ENCODE data around the gene WDR45B.

WDR45B gene

DNA sequence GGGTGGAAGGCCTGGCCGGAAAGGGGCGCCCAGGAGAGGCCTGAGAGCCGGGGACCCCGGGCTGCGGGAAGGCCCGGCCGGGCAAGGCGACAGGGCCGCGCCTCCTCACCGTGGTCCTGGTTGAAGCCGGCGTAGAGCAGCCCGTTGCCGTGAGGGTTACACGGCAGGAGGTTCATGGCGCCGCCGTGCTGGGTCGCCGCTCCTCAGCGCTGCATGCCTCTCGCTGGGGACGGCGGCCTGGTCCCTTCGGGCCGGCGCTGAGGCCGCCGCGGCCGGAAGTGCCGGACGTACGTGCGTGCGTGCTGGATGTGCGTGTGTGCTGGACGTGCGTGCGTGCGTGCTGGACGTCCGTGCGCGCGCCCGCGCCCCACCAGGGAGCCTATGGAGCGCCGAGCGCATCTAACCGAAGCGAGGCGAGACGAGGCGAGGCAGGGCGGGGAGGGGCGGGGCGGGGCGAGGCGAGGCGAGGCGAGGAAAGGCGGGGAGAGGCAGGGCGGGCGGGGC lies at the start of gene WDR45B:
Gene WDR45B, minus strand, starts transcription at position 280 of the 504 bp plus-strand sequence. Its CDS starts 104 bp downstream, at position 176.
- no peak for FAIRE-seq
- DNase-seq (ENCODE audit: low spot score), result peak; percentile 91

DNA sequence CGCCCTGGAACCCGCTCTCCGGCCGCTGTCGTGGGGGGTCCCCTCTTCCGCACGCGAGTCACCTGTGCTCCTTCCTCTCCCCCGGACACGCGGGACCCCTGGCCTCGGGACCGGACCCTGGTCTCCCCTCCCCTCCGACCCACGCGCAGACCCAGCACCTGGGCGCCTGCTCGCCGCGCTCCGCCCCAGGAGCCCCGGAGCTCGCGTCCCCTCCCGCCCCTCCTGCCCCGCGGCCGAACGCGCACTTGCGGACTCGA lies 49.5 kb upstream of the WDR45B start:
- FAIRE-seq (no peak), DNase-seq (ENCODE audit: low spot score) (no peak)

DNA sequence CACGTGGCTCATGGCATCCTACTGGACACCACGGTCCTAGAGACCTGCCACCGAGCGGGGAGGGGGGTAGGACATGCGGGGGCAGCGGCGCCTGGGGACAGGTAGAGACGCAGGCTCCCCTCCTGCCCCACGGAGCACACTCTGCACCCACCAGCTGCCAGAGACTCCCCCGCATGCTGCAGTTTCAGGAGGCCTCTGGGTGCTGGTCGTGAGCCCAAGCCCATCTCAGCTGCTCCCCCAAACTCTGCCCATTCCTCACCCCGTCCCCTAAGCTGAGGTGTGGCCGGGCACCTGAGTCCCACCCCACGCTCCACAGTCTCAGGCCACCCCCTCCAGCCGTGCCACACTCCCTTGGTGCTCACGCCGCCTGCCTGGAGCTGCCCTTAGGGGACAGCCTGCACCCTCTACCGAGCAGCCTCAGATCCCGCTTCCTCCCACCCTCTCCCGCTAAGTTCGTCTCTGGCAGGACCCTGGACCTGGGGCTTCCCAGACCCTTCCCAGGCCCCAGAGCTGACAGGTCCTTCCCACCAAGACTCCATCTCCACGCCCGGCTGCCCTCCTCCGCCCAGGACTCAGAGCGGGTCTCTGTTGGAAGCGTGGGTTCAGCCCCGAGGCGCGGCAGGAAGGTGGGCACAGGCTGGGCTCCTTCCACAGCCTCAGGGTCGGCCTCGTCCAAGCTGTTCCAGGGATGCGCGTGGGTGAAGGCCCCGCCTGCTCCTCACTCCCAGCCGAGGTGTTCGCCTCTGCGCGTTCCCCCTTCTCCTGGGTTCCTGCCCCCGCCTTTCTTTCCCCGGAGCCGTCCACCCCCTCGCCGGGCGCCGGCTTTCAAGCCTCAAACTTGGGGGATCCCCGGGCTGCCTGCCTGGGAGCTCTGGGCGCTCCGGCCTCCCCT lies 48.9 kb upstream of the WDR45B start:
- DNase-seq (ENCODE audit: low spot score) (no peak), FAIRE-seq (no peak)

DNA sequence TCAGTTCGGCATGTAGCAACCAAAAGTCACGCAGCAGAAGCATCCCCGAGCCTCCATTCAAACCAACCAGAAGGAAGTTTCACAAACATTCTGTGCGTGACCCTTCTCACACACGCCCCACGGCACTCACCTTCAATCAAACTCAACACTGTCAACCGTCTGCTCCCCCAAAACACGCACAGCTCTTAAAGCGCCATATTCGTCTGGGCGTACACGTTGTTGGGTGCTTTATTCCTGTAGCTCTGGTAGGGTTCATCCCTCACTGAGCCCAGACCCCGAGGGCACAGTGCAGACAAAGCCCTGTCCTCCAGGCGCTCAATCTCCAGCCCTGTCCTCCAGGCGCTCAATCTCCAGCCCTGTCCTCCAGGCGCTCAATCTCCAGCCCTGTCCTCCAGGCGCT lies 48.0 kb upstream of the WDR45B start:
- no peak for FAIRE-seq
- DNase-seq (ENCODE audit: low spot score), result no peak

DNA sequence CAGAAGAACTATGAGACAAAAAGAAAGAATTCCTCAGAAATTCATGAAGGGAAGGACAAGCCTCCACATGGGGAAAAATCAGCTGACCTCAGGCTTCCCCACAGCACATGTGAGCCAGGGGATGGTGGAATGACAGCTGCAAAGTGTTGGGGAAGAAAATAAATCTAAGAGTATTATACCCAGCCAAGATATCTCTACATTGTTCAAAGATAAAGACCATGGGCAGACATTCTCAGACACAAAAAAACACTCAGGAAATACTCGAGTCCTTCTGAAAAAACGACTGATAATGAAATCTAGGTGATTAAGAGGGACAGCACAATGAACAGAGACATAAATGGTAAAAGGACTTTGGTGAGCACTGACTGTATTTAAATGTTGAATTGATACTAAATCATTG lies 46.4 kb upstream of the WDR45B start:
- FAIRE-seq (no peak), DNase-seq (ENCODE audit: low spot score) (no peak)

DNA sequence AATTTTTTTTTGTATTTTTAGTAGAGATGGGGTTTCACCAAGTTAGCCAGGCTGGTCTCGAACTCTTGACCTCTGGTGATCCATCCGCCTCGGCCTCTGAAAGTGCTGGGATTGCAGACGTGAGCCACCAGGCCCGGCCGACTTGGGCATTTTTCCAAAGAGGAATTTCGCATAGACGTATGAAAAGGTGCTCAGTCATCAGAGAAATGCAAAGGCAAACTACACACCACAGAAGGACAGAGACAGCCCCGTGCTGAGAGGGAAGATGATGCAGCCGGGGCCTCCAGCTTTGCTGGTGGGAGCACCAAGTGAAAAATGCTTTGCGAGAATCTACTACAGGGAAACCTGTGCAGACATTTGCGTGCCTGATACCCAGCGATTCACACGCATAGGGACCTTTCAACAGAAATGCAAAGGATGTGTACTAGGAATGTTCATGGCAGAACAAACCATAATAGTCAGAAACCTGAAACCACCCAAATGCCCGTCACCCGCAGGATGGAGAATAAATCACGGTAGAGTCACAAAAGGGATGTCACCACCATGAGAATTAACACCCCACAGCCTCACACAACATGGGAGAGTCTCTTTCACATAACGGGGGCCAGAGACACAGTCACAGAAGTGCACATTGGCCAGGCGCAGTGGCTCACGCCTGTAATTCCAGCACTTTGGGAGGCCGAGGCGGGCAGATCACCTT lies 45.1 kb upstream of the WDR45B start:
- no peak for FAIRE-seq
- DNase-seq (ENCODE audit: low spot score), result no peak

DNA sequence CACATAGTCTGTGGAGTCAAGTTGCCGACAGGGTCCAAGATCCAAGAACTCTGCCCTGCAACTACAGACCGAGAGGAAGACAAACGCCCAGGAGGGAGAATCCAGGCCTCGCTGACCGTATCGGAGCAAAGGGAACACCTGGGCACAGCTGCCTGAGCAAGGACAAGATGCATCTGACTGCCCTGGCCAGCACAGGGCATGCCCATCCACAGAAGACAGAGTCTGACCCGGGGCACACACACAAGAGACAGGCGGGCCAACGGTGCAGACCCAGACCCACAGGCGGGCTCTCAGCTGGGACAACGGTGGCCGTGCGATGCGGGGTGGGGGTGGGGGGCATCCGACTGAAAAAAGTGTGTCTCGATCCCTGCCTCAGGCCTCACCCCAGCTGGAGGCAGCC lies 44.0 kb upstream of the WDR45B start:
- no peak for DNase-seq (ENCODE audit: low spot score)
- FAIRE-seq, result no peak

DNA sequence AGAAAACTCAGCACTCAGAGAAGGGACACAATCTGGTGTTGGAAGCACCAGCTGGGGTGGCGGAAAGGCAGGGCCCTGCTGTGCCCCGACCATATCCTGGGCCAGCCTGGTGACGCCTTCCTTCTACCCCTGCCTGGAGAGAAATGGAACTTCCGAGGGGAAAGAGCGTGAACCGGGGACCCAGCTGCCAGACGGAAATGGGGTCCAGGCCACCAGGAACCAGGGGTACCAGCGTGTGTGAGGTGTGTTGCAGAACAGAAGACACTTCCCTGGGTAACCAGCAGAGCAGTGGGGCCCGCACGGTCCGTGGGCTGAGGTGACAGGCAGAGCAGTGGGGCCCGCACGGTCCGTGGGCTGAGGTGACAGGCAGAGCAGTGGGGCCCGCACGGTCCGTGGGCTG lies 43.5 kb upstream of the WDR45B start:
- FAIRE-seq, result no peak
- DNase-seq (ENCODE audit: low spot score), result no peak

DNA sequence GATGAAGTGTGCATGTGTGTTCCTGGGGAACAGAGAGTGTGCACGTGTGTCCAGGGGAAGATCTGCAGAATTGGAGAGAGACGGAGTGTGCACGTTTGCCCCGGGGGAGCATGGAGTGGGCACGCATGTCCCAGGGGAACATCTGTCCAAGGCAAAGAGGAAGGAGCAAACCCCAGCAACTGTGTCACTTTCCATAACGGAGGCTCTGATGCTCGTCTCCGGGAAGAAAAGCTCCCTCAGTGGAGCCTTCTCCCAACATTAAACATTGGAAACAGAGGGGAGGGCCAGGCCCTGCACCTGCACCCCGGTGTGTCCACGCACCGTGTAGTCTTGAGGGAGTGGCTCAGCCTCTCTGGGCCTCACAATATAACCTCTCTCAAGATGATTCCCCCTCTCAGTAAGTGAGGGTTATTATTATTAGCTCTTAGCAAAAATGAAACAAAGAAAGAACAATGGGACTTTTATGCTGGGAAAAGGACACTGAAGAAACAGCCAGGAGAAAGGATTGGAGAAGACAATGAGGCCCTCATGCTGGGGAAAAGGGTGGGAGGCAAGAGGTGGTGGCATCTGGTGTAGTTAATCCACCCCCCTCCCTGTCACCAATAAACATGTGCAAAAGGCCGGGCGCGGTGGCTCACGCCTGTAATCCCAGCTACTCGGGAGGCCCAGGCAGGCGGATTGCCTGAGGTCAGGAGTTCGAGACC lies 42.7 kb upstream of the WDR45B start:
- DNase-seq (ENCODE audit: low spot score) (no peak), FAIRE-seq (no peak)

DNA sequence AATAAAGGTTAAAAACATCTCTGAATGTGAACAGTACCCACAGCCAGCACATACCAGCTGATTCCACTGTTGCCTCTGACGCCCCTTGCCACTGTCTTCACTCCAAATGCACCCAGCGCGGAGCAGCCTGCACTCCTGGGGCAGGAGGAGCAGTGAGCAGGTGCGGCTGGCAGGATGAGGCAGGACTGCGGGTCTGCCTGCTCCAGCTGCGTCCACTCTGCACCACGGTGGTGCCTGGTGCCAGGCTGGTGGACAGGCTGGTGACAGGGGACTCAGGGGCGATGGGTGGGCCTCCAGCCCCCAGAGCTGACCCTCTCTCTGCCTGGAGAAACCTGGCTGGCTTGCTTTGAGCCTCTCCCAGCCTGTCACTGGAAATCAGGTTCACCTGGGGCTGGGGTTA lies 40.8 kb upstream of the WDR45B start:
- no peak for FAIRE-seq

DNA sequence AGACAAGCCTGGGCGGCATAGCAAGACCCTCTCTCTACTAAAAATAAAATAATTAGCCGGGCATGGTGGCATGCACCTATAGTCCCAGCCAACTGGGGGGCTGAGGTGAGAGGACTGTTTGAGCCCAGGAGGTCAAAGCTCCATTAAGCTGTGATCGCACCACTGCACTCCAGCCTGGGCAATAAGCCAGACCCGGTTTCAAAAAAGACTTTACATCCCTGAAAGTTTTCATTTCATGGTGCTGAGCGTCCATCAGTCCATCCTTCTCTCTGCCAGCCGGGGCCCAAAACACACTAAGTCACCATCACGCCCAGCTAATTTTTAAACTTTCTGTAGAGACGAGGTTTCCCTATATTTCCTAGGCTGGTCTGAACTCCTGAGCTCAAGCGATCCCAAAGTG lies 39.6 kb upstream of the WDR45B start:
- FAIRE-seq (peak; percentile 56), DNase-seq (ENCODE audit: low spot score) (no peak)

More for the DNA sequence above, 40.8 kb upstream of the WDR45B start:
- DNase-seq (ENCODE audit: low spot score), result no peak

DNA sequence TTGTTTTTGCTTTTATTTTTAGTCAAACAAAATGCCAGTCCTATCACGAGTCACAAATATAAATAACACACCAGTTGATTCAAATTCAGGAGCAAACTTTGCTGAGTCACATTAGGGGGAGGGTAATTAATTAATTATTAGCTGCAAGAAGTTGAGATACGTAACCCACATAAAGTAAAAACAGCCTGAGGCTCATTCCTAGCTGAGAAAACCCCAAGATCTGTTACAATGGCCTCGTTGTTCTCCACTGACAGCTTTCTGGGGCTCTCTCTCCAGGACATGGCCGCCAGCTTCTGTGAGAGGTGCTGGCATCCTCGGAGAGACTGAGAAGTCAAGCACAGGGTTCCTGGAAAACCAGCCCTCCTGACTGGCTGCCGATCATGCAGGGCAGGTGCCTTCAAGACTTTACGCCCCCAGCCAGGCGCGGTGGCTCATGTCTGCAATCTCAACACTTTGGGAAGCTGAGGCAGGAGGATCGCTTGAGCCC lies 39.2 kb upstream of the WDR45B start:
- FAIRE-seq (peak; percentile 72), DNase-seq (ENCODE audit: low spot score) (no peak)

DNA sequence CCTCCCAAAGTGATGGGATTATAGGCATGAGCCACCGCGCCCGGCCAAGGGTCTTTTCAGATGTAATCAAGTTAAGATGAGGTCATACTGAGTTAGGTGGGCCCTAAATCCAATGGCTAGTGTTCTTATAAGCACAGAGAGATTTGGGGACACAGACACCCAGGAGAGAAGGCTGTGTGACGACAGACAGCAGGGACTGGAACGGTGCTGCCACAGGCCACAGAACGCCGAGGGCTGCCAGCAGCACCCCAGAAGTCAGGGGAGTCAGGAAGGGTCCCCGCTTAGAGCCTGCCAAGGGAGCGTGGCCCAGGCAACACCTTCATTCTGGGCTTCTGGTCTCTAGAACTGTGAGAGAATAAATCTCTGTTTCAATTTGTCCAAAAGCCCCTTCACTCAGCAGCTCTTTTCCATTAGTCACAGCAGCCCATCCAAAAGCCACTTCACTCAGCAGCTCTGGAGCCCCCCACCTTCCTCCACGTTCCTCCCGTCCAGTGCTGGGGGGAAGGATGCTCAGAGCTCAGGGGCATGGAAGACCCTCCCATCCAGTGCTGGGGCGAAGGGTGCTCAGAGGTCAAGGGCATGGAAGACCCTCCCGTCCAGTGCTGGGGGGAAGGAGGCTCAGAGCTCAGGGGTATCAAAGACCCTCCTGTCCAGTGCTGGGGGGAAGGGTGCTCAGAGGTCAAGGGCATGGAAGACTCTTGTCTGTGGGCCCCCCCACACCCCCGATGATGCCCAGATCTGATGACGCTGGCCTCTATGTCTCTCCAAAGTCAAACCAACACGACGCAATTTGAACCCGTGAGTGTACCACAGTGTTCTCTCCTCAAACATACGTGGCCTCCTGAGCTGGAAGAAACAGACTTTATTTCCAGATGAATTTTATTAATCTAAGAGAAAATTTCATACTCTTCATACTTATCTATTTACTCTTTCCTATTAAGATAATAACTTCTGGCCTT lies 38.4 kb upstream of the WDR45B start:
- FAIRE-seq, result no peak
- DNase-seq (ENCODE audit: low spot score), result no peak

DNA sequence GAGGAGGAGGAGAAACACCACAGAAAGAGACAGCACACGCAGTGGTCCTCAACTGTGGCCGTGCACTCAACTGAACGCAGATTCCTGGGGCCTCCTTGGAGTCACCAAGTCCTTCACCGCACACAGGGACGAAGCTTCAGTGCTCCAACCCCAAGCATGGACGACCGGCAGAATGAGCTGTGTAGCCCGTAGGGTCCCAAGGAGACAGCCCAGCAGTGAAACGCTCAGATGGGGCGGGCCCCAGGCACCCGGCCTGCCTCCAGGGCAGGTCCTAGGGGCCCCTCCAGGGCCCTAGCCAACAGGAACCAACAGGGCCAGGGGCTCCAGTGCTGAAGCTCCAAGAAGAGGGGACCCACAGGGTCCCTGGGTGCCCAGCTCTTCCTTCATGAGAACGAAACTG lies 37.0 kb upstream of the WDR45B start:
- FAIRE-seq, result no peak
- no peak for DNase-seq (ENCODE audit: low spot score)

DNA sequence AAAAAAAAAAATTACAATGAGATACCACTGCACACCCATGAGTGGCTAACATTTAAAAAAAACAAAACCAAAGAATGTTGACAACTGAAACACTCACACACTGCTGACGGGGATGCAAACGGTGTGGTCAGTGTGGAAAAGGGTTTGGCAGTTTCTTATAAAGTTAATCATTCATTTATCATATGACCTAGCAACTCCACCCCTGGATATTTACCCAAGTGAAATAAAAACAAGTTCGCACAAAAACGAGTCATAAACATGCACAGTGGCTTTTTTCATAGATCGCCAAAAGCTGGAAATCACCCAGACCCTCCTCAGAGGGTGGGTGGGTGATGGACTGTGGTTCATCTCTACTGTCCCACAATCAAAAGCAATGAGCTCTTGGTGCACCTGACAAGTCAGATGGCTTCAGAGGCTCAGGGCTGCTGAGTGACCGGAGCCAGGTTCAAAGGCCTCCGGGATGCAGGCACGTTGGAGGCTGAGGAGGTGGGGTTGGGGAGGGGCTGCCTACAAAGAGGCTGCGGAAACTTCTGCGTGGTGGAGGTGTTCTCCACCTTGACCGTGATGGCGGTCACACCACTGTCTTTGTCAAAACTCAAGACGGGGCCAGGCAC lies 36.1 kb upstream of the WDR45B start:
- FAIRE-seq, result peak; percentile 77
- DNase-seq (ENCODE audit: low spot score), result peak; percentile 38

DNA sequence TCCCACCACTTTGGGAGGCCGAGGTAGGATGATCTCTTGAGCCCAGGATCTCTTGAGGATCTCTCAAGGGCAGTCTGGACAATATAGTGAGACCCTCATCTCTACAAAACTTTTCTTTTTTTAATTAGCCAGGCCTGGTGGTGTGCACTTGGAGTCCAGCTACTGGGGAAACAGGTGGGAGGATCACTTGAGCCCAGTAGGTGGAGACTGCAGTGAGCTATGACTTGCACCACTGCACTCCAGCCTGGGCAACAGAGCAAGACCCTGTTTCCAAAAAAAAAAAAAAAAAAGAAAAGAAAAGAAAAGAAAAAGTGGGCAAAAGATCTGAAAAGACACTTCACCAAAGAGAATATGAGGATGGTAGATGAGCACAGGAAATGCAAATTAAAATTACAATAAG lies 35.3 kb upstream of the WDR45B start:
- no peak for FAIRE-seq
- DNase-seq (ENCODE audit: low spot score), result no peak

DNA sequence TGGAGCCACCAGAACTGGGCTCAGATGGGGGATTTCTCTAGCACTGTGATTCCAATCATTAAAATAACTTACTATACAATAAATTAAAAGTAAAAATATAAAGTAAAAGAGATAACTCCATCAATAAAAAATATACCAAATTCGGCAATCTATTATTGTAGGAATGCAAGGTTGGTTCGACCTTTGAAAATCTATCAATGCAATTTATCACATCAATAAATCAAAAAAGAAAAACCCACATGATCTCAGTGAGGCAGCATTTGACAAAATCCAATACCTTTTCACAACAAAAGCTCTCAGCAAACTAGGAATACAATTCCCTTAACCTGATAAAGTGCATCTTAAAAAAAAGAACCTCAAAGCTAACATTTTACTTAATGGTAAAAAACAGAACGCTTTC lies 33.3 kb upstream of the WDR45B start:
- no peak for FAIRE-seq
- no peak for DNase-seq (ENCODE audit: low spot score)

DNA sequence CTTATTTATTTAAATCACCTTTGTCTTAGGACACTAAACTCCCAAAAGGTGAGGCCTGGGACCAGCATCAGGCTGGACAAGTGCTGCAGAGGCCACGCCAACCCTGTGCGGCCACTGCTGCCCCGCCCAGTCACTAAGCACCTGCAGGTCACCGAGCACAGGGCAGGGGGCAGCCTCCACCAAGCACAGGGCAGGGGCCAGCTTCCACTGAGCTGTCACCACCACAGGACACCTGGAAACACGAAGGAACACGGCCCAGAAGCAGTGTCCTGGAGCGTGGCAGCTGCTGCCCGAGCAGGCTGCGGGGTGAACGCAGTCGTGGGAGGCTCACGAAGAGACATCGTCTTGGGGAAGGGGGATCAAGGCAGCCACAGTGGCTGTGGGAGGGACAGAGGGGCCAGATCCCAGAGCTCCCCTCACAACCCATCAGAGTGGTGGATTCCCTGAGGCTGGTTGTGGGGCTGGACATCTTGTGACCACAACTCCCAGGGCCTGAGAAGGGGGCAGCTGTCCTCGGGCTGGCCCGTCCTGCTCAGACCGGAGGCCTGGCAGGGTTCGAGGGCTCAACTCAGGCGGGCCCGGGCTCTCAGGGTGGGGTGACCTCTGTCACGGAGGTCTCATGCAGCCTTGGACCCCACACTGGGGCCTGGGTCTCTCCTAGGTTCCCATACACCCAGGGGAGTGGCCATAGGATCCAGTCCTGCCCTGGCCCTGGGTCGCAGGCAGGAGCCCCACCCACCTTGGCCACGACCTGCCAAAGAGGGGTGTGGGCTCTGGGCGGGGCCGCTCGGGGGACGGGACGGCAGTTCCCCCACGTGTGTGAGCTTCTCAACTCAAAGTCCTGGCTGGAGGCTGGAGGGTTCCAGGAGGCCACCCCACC lies 31.6 kb upstream of the WDR45B start:
- DNase-seq (ENCODE audit: low spot score), result no peak
- no peak for FAIRE-seq

DNA sequence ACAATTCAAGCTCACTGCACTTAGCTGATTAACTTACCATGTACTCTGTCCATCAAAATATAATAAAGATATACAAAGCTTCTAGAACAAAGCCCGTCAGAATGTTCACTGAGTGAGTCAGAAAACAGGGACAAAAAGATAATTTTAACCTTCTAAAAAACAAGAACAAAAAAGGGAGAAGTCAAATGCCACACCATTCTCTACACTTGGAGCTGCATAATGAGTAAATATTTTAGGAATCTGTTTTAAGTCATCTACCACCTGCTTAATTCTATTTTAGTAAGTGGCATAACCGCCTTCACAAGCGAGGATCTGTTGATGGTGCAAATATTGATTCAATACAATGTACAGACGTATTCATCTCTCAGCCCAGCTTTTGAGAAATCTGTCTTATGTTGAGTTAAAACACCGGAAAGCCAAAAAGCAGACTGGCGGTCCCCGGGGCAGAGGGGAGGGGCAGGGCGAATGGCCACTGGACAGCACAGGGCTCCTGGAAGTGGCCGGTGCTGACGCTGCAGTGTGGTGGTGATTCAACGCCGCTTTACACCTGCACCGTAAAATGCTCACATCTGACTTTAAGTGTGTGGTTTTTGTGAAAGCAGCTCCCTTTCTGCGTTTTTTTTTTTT lies 30.1 kb upstream of the WDR45B start:
- no peak for FAIRE-seq
- no peak for DNase-seq (ENCODE audit: low spot score)
